ENCODE measurements around the gene GBE1.

DNA sequence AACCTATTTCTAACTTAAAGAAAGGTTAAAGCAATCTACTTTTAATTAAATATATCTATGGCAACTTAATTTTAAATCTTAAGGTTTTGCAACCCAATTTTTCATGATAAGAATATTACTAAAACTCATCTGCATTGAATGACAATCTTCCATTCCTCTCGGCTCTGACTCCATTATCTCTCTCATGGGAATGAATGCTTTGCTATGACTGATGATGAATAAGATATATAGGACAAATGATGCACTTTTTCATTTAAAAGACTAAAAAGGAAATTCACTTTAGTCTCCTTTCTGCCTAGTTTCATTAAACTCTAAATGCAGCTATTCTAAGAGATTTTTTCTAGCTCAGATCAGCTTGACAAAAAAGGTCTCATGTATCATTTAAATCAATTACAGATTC is 68.7 kb downstream of the GBE1 start:
- TF ChIP-seq, protein P1, sequence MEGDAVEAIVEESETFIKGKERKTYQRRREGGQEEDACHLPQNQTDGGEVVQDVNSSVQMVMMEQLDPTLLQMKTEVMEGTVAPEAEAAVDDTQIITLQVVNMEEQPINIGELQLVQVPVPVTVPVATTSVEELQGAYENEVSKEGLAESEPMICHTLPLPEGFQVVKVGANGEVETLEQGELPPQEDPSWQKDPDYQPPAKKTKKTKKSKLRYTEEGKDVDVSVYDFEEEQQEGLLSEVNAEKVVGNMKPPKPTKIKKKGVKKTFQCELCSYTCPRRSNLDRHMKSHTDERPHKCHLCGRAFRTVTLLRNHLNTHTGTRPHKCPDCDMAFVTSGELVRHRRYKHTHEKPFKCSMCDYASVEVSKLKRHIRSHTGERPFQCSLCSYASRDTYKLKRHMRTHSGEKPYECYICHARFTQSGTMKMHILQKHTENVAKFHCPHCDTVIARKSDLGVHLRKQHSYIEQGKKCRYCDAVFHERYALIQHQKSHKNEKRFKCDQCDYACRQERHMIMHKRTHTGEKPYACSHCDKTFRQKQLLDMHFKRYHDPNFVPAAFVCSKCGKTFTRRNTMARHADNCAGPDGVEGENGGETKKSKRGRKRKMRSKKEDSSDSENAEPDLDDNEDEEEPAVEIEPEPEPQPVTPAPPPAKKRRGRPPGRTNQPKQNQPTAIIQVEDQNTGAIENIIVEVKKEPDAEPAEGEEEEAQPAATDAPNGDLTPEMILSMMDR (IDR thresholded peaks at IDR 0.05): no peak
- TF ChIP-seq POLR2A (IDR thresholded peaks at IDR 0.05): no peak

All from adrenal gland (tissue), 5 donors.